Amygdala (tissue), 56 donors: Measurements from ENCODE around the gene ZNF441.

Experiments used
- DNase-seq, 56 donors: peaks; one replicate each; lab custom pipeline; 2025; lab: John Stamatoyannopoulos, UW

The ZNF441 gene

DNA sequence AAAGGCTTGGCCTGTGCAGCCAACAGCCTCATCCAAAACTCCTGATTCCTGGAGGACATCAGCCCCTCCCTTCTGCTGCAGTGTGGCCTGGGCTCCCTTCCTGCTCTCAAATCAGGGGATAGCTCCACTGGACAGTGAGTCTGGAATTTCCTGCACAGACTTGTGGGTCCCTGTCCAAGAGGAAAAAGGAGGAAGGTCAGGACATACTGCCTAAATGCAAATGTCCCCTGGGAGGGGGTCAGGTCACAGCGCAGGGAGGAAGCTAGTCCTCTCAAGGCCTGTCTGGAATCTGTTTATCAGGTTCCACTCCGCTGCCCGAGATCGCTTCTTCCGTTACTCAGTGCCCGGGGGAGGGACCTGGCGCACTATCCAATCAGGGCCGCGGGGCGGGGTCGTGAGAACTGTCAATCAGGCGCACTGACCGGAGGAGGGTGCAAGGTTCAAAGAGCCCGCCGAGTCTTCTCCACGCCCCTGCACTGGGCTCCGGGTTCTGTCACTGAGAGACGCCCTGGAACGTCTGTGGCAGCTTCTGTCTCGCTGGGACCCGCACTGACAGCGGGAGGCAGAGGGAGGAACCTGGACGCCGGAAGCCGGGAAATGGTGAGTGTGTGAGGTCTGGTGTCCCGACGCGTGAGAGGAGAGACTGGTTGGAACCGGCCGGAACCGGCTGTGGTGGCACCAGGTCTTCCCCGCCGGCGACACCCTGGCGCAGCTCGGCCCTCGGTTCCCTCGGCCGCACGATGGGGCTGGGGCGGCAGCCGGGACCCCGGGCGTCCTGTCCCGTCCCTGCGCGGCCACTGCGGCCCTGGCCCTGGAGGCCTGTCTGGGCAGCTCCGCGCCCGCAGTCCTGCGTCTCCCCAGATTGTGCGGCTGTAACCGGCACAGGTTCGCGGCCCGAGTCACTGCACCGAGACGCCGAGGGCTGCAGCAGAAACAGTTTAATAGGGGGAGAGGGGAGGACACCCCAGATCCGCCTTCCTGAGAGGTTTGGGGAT lies at the start of gene ZNF441:
Gene ZNF441 (plus strand): TSS at position 404 of the 995 bp plus-strand sequence. CDS start 194 bp downstream, at position 598.
- DNase-seq: peak; percentile 79 to 99 (median 94)

DNA sequence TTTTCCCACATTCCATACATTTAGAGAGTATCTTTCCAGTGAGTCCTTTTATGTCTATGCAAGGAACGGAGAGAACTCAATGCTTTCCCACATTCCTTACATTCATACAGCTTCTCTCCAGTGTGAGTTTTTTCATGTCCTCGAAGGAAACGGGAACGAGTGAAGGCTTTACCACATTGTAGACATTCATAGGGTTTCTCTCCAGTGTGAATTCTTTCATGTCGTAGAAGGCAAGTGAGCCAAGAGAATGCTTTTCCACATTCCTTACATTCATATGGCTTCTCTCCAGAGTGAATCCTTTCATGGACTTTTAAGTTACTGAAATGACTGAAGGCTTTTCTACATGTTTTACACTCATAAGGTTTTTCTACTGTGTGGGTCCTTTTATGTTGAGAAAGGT lies 45.1 kb upstream of the ZNF441 start:
- DNase-seq: no peak

DNA sequence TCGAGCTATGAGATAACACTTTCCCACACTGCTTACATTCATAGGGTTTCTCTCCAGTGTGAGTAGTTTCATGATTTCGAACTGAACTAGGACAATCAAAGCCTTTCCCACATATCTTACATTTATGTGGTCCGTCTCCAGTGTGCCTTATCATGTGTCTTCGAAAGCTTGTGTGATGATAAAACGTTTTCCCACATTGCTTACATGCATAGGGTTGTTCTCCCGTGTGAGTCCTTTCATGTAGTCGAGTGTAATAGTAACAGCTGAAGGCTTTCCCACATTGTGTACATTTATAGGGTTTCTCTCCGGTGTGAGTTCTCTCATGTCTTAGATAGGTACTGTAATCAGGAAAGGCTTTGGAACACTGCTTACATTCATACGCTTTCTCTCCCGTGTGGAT lies 44.4 kb upstream of the ZNF441 start:
- DNase-seq: no peak

DNA sequence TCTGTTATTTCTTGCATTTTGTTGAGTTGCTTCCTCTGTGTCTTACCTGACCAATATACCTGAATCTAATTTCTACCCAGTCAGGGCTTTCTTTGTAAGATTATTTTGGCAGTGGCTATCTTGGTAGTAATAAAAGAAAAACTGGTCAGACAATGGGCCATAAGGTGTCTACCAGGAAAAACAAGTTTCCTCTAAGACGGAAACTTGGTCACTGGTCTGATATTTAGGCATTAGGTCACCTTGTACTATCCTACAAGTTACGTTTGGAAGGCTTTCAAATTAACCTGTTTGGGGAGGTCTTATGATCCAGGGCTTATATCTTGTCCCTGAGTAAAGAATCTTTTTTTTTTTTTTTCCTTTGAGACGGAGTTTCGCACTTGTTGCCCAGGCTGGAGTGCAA lies 37.2 kb upstream of the ZNF441 start:
- no peak for DNase-seq

DNA sequence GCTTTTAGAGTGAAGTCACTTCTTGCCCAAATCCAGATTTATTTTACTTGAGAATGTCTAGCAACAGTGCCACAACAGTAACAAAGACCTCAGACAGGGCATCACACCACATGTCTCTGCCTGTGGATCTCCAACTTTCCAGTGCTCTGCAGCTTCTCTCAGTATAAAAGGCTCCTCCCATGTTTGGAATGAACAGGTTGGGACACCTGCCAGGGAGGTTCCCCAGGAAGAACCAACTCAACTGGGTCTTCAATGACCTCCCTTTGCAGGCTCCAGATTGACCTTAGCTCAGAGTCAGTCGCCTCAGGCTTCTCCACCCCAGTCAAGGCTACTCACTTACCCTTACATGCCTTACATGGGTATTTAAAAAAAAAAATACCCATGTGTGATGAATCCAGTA lies 31.4 kb upstream of the ZNF441 start:
- no peak for DNase-seq

DNA sequence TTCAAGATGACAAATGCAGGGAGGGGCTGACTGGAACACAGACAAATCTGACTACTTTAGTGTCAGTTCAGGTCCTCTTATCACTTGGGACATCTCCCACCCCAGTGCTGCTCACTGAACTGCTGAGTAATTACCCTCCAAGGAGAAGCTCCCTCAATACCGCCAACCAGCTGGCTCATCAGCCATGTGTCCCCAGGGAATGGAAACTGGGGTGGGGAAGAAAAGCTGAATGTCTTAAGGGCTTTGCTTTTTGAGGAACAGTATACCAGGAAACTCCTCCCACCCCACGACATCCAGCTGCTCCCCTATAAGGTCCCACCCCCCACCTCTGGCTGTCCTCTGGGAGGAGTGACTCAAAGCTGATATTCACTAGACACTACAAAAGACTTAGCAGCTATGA lies 30.1 kb upstream of the ZNF441 start:
- DNase-seq: peak in 1 of 56 donors; percentile 0

DNA sequence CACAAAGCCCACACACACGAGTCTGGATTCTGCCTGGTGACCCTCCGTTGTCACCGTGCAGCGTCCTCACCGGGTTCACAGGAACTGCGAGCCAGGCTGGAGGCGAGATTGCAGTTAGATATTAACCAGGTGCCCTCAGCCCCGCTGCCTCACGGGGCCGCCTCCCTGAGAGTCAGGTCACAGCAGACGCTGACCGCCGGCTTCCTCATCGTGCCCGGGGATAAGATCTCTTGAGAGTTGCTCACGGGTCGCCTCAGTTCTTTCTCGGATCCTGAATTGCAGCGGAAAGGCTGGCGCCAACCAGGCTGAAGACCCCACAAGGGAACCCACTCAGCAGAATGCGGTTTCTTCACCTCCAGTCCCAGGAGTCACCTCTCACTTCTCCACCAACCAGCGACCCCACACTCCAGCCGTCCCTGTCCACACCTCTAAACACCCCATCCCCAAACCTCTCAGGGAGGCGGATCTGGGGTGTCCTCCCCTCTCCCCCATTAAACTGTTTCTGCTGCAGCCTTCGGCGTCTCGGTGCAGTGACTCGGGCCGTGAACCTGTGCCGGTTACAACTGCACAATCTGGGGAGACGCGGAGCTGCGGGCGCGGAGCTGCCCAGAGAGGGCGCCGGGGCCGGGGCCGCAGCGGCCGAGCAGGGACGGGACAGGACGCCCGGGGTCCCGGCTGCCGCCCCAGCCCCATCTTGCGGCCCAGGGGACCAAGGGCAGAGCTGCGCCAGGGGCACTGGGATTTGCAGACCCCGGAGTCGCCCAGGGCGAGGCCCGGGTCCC lies 28.6 kb upstream of the ZNF441 start:
- peak in 15 of 56 donors; percentile 6 to 46 (median 14) for DNase-seq

DNA sequence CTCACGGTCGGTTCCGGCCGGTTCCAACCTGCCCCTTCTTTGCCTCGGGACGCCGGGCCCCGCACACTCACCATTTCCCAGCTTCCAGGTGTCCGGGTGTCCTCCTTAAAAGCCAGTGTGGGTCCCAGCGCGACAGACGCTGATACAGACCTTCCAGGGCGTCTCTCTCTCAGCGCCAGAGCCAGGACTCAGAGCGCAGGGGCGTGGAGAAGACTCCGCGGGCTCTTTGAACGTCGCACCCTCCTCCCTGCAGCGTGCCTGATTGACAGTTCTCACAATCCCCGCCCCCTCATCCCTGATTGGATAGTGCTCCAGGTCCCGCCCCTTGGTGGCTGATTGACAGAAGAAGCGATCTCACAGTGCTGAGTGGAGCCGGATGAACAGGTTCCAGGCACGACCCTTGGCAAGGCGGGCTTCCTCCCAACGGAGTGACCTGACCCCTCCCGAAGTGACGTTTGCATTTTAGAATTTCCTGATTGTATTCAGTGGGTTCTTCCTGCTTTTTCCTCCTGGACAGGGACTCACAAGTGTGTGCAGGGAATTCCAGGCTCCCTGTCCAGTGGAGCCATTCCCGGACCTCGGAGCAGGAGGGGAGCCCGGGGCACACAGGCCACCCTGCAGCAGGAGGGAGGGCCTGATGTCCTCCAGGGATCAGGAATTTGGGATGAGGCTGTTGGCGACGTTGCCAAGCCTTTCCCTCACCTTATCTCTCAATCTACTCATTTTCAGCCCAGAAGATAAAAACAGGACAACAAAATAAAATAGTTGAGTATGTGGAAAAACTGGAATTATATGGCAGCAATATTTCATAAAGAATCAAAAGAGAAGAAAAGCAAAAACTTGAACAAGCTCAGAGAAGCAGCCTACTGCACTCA lies 27.8 kb upstream of the ZNF441 start, which contains the start of gene ZNF823:
Gene ZNF823 (minus strand): TSS at position 201 of the 875 bp plus-strand sequence. CDS start 127 bp downstream, at position 74.
- DNase-seq: peak; percentile 50 to 100 (median 96)

DNA sequence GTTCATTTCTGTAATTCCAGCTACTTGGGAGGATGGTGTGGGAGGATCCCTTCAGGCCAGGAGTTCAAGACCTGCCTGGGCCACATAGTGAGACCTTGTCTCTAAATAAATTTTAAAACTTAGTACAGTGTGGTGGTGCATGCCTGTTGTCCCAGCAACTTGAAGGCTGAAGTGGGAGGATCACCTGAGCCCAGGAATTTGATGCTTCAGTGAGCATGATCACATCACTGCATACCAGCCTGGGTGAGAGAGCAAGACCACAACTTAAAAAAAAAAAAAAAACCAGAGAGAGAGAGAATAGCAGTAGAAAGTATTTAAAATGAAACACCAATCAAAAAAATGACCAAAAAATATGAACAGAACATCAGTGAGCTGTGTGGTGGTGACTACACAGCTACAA lies 20.9 kb upstream of the ZNF441 start:
- DNase-seq: no peak

DNA sequence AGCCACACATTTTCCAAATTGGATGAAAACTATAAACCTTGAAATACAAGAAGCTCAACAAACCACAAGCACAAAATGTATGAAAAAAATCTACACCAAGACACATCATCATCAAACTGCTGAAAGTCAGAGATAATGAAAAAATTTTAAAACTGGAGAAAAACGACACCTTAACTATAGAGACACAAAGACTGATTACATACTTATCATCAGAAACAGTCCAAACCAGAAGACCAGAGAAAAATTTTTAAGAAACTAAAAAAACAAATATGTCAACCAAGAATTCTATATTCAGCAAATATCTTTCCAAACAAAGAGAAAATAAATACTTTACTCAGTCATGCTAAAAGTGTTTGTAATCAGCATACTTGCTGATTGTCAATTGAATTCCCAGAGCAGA lies 19.5 kb upstream of the ZNF441 start:
- DNase-seq: no peak

DNA sequence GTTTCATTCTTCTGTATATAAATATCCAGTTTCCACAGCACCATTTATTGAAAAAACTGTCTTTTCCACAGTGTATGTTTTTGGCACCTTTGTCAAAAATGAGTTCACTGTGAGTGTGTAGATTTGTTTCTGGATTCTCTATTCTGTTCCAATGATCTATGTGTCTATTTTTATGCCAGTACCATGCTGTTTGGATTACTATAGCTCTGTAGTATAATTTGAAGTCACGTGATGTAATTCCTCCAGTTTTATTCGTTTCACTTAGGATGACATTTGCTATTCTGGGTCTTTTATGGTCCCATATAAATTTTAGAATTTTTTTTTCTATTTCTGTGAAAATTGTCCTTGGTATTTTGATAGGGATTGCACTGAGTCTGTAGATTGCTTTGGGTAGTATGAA lies 17.0 kb upstream of the ZNF441 start:
- DNase-seq: no peak

DNA sequence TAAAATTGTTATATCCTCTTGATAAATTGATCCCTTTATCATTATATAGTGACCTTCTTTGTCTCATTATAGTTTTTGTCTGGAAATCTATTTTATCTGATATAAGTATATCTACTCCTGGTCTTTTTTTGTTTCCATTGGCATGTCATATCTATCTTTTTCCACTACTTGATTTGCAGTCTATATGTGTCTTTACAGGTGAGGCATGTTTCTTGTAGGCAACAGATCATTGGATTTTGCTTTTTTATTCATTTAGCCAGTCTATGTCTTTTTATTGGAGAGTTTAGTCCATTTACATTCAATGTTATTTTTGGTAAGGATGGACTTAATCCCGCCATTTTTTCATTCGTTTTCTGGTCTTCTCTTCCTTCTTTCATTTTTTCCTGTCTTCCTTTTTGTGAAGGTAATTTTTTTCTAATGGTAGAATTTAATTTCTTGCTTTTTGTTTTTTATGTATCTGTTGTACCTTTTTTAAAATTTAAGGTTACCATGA lies 14.5 kb upstream of the ZNF441 start:
- DNase-seq: no peak

DNA sequence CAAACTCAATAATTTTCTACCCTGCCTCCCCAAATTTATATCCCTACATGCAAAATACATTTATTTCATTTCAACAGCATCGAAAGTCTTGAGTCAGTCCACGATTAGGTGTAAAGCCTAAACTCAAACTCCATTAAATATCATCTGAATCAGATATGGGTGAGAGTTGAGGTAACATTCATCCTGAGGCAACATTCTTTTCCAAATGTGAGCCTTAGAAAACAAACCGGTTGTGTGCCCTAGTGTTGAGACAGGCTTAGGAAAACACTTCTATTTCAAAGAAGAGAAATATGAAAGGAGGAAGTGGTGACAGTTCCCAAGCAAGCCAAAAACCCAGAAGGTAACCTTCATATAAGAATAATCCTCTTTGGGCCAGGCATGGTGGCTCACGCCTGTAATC lies 12.1 kb upstream of the ZNF441 start:
- DNase-seq: no peak

DNA sequence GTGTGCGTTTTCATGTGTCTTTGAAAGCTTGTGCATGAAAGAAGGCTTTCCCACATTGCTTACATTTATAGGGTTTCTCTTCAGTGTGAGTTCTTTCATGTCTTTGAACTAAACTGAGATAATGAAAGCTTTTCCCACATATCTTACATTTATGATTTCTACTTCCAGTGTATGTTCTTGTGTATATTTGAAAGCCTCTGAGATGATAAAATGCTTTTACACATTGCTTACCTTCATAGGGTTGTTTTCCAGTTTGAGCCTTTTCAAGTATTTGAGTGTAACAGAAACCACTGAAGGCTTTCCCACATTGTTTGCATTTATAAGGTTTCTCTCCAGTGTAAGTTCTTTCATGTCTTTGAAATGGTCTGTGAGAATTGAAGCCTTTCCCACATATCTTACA lies 9.8 kb upstream of the ZNF441 start:
- DNase-seq: no peak

DNA sequence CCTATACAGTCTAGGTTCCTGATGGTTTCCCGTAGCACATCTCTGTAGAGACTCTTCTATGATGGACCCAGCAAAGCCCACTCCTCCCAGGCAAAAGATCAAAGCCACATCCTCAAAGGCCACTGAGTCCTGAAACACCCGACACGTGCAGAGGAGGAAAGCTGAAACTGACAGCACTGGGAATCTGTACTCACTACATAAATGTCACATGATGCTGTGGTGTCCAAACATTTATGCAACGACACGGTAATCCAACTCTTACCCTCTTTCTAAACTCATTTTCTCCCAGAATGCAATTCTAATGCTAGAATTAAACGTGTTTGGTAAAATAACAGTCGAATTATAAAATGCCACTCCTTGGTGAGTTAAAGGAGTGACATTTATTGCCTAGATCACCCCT lies 7.0 kb upstream of the ZNF441 start:
- DNase-seq: no peak

DNA sequence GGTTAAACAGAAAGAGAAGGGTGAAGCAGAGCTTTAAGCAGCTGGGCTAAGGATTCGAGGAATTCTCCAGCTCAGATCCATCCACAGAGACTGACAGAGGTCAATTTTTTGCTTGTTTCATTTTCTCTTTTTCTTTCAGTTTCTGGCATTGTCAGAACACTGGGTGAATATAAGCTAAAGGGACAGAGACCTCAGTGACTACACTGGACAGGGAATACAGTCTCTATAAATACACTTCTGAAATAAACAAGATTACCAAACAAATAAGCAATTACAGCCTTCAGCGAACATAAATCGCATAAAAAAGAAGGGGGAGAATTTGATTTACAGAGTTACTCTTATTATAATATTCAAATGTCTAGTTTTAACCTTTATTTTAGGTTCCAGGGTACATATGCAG lies 3.7 kb upstream of the ZNF441 start:
- DNase-seq: no peak

DNA sequence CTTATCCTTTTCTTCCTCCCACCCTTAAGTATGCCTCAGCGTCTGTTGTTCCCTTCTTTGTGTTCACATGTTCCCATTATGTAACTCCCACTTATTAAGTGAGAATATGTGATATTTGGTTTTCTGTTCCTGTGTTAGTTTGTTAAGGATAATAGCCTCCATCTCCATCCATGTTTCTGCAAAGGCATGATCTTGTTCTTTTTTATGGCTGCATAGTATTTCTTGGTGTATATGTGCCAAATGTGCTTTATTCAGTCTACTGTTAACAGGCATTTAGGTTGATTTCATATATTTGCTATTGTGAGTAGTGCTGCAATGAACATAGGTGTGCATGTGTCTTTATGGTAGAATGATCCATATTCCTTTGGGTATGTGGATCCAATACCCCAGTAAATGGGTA lies 3.2 kb upstream of the ZNF441 start:
- no peak for DNase-seq

DNA sequence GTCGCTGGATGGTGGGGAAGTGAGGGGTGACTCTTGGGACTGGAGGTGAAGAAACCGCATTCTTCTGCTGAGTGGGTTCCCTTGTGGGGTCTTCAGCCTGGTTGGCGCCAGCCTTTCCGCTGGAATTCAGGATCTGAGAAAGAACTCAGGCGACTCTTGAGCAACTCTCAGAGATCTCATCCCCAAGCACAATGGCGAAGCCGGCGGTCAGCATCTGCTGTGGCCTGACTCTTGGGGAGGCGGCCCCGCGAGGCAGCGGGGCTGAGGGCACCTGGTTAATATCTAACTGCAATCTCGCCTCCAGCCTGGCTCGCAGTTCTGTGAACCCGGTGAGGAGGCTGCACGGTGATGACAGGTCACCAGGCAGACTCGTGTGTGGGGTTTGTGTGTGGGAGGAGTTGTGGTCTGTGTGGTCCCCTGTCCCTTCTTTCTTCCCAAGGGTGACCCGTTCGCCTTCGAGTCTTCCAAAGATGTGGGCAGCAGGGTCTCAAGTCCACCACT lies 883 bp downstream of the ZNF441 start:
- peak in 18 of 56 donors; percentile 5 to 30 (median 12) for DNase-seq

DNA sequence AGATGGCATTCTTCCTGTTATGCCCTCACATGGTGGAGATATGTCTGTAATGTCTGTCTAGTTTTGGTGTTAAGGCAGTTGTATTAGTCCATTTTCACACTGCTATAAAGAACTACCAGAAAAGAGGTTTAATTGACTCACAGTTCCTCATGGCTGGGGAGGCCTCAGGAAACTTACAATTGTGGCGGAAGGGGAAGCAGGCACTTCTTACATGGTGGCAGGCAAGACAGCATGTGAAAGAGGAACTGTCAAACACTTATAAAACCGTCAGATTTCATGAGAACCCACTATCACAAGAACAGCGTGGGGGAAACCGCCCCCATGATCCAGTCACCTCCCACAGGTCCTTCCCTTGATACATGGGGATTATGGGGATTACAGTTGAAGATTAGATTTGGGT lies 3.2 kb downstream of the ZNF441 start:
- DNase-seq: no peak

DNA sequence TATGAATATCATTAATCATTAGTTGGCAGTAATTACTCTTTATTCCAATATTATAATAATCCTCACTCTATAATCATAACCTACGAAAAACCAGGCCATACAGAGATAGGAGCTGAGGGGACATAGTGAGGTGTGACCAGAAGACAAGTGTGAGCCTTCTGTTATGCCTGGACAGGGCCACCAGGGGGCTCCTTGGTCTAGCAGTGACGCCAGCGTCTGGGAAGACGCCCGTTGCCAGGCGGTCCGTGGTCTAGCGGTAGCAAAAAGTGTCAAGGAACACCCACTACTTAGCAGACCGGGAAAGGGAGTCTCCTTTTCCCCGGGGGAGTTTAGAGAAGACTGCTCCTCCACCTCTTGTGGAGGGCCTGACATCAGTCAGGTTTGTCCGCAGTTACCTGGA lies 4.7 kb downstream of the ZNF441 start:
- DNase-seq: peak in 1 of 56 donors; percentile 0
